Measurements from ENCODE around the gene GZMM. TPM values are rescaled to one million over a fixed set of nuclear protein-coding genes. Genes with fewer than 3 reads are reported as not detected.

GZMM gene
- total and polyA plus RNA-seq, 2 of the 13 experiments (the other 11 are each of a cell fraction or from before 2014, with no cell fraction given) = 0.07 TPM; not detected in 1

DNA sequence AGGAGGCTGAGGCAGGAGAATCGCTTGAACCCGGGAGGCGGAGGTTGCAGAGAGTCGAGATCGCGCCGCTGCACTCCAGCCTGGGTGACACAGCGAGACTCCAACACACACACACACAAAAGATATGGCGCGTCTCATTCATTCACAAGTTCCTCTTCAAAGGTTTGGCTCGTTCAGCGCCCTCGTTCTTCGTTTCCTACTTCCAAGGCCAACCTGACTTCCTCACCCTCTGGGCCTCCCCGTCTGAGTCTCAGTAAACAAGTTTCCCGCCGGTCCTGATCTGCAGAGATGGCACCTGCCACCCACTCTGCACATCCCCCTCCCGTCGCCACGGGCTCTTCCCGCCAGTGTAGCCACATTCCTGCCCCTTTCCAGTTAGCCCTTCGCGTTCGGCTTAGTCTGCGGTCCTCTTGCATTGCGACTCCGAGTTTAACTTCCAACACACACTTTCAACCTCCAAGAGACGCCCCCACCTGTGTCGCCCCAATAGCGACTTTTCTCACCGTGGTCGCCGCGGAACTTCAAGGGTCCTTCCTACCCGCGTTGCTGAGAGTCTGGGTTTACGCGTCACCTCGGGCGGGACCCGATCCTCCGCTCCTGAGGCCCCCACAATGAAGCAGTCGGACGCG, 27.2 kb downstream of the GZMM start (continued):
- TF ChIP-seq E2F2 (CRISPR knock-in tag; IDR thresholded peaks at IDR 0.05; ENCODE audit: borderline replicate concordance) (peak; percentile 67; the same call in 1 of the 2 replicates), AHR (CRISPR knock-in tag; IDR thresholded peaks at IDR 0.05) (no peak), MEF2D (CRISPR knock-in tag; IDR thresholded peaks at IDR 0.05) (peak; percentile 34; the same call in 1 of the 2 replicates), IKZF5 (CRISPR knock-in tag; IDR thresholded peaks at IDR 0.05) (0 out of 2 replicates have a peak, but pooled peaks have one; percentile 31), ELK4 (CRISPR knock-in tag; IDR thresholded peaks at IDR 0.05; ENCODE audit: borderline replicate concordance) (no peak), PRDM10 (CRISPR knock-in tag; IDR thresholded peaks at IDR 0.05; ENCODE audit: low read depth) (peak; percentile 18; the same call in 1 of the 2 replicates), NBN (conservative IDR thresholded peaks at IDR 0.05) (no peak), SALL1 (CRISPR knock-in tag; IDR thresholded peaks at IDR 0.05) (peak; percentile 74), EP300 (IDR thresholded peaks at IDR 0.05; ENCODE audit: low read depth in 2 of 2, low read length in 2 of 2) (0 out of 4 replicates have a peak, but pooled peaks of 1 of the 2 experiments have one; percentile 13), EP300 (CRISPR knock-in tag; IDR thresholded peaks at IDR 0.05; ENCODE audit: borderline replicate concordance) (0 out of 2 replicates have a peak, but pooled peaks have one; percentile 10), ZNF674 (CRISPR knock-in tag; IDR thresholded peaks at IDR 0.05; ENCODE audit: low read depth) (no peak), ASH2L (IDR thresholded peaks at IDR 0.05; ENCODE audit: insufficient read length, low read depth, low read length) (peak; percentile 36), ZNF501 (CRISPR knock-in tag; IDR thresholded peaks at IDR 0.05) (peak; percentile 91), TCF7 (IDR thresholded peaks at IDR 0.05; ENCODE audit: low read depth) (peak; percentile 36; the same call in 1 of the 2 replicates), TARDBP (CRISPR knock-in tag; IDR thresholded peaks at IDR 0.05) (no peak), TCF12 (IDR thresholded peaks at IDR 0.05) (no peak), TCF12 (CRISPR knock-in tag; IDR thresholded peaks at IDR 0.05) (no peak), SKI (IDR thresholded peaks at IDR 0.05; ENCODE audit: partially characterized antibody) (peak; percentile 61), NFYC (CRISPR knock-in tag; IDR thresholded peaks at IDR 0.05) (no peak), SMARCE1 (IDR thresholded peaks at IDR 0.05; ENCODE audit: borderline replicate concordance) (no peak)
- TF ChIP-seq, protein P1, sequence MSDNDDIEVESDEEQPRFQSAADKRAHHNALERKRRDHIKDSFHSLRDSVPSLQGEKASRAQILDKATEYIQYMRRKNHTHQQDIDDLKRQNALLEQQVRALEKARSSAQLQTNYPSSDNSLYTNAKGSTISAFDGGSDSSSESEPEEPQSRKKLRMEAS (IDR thresholded peaks at IDR 0.05) = peak; percentile 68
- TF ChIP-seq, protein P2, sequence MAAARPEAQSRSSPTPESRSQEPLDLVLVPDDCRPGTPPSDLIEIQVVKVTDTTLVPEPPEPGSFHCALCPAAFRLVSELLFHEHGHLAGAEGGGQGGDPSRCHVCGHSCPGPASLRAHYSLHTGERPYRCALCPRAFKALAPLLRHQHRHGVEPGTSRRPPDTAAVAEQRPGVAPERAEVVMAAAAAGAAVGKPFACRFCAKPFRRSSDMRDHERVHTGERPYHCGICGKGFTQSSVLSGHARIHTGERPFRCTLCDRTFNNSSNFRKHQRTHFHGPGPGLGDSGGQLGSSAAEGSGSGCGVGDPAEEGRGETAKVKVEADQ (CRISPR knock-in tag; IDR thresholded peaks at IDR 0.05; ENCODE audit: borderline replicate concordance) = no peak

All from HepG2 (cell line).